Measurements from ENCODE around the gene SSBP4.
A peak's percentile ranks its signal among the peaks of the same experiment; 100 is the strongest.

SSBP4 gene

DNA sequence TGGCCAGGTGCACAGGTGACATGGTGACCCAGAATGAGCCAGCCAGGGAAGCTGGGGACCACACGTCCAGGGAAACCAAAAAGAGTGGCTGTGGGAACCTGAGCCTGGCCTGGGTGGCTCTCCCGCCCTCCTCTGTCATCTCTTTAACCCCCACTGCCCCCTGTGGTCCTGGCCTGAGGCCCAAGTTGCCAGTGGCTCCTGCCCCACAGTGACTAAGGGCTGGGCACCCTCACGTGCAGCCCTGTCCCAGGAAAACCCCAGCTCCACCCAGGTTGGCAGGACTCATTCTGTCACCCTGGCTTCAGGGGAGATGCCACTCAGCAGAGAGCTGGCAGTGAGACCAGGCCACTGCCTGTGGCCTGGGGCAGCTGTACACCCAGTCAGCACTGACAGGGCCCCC lies 49.3 kb downstream of the SSBP4 start:
- DNase-seq (ENCODE audit: low read depth) = no peak

DNA sequence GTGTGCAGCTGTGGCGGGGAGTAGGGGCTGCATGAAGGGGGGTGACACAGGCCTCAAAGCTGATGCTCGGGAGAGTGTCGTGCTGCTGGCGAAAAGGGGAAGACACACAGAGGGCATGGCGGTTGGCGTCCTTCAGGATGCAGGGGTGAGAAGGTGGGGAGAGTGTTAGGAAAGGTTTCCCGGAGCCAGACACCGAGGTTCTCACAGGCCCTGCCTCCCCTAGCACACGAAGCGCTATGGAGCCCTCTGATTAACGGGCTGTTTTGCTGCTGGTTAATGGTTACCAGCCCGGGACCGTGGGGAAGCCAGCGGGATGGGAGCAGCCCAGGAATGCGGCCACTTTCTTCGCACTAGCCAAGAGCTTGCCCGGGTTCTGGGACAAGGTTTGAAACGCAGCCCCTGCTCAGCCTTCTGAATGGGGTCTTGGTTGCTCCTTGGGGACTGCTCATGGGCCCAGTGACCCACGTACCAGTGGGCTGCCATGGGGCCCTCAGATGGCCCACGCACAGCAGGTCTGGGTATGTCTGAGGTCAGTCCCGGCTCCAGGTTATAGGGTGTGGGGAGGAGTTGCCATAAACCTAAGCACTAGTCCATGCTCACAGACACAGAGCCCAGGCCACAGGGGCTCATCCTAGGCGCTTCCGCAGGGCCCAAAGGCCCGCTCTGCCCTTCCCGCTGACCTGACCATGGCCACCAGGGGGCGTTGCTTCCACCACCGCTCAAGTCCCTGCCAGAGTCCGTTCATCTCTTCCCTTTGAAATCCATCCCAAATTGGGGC lies 50.1 kb downstream of the SSBP4 start:
- peak; percentile 41 for DNase-seq (ENCODE audit: low read depth)

DNA sequence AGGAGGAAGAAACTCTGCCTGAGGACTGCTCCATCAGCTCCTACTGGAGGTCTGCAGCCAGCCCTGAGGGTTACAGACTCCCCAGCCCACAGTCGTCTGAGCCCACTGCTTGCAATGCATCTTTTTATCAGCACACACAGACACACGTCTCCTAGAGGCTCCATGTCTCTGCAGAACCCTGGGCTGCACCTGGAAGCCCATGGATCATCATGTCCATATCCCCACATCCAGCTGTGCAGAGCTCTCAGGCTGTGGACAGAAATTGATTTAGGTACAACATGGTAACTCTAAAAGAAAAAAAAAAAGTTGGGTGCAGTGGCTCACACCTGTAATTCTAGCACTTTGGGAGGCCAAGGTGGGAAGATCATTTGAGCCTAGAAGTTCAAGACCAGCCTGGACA lies 51.6 kb downstream of the SSBP4 start:
- DNase-seq (ENCODE audit: low read depth) = no peak

DNA sequence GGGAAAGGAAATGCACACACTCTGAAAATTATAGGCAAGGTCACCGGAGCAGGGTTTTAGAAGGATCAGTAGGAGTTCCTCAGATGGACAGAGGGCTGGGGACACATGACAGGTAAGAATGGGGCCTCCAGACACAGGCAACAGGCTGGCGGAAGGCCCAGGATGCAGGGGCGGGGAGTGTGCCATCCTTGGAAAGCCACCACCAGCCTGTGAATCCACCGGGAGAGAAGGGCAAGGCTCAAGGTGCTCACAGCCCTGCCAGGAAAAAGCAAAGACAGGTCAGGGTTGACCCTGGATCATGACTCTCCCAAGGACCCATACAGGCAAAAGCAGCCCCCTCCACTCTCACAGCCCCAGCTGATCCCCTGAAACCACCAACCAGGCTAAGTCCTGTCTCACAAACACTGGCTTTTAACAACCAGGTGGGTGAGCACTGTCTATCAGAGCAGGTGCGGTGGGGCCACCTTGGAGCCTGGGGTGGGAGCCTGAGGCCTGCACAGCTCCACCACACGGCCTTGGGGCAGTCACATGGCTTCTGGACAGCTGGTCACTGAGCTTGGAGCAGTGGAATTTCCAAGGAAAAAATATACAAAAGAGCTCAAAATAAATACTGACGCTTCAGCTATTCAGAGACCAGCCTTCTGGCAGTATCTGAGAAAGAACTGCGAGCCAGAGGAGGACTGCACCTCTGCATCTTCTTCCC lies 54.0 kb downstream of the SSBP4 start:
- no peak for DNase-seq (ENCODE audit: low read depth)

DNA sequence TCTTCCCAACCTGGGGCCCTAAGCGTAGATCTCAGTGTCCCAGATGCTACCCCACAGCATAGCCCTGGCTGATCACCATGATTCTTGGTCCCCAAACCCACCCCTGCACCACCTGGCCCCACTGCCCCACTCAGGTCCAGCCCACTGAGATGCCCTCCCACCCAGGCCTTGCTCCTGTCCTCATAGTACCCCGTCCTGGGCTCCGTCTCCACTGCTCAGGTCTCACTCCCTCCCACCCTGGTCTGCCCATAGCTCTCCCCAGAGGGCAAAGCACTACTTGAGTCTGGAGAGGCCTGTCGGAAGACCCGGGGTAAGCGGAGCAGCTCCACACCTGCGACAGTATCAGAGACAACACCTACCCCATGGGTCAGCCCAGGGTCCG lies 54.5 kb downstream of the SSBP4 start:
- no peak for DNase-seq (ENCODE audit: low read depth)

DNA sequence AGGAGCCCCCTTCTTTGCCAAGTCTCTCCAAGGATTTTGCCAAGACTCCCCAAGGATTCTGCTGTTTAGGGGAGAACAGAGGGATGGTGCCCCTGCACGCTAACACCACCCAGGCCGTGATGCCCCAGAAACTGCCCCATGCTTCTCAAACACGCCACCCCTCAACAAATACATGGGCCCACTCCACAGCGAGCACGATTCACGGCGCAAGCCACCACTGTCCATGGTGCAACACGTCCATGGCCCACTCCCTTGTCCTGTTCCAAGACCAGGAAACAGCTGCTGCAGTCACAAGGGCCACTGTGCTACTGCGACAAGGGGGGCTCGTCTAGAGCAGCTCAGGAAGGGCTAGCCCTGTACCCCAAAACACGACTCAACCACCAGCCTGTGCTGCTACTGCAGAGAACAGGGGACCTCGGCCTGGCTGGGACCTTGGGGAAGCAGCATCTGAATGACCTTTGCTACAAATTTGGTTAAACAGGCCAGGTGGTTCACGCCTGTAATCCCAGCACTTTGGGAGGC lies 55.2 kb downstream of the SSBP4 start:
- no peak for DNase-seq (ENCODE audit: low read depth)

DNA sequence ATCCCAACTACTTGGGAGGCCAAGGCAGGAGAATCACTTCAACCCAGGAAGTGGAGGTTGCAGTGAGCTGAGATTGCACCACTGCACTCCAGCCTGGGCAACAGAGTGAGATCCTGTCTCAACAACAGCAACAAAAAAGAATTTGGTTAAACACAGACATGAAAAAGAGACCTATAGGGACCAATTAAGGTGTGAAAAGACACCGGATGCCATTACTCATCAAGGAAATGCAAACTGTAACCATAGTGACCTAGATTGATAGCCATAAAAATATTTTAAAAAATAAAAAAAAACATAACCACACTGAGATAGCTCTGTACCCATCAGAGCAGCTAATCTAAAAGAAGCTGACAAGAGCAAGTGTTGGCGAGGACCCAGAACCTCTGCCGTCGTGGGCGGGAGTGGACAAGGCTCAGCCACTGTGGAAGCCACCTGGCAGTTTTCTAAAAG lies 55.8 kb downstream of the SSBP4 start:
- no peak for DNase-seq (ENCODE audit: low read depth)

DNA sequence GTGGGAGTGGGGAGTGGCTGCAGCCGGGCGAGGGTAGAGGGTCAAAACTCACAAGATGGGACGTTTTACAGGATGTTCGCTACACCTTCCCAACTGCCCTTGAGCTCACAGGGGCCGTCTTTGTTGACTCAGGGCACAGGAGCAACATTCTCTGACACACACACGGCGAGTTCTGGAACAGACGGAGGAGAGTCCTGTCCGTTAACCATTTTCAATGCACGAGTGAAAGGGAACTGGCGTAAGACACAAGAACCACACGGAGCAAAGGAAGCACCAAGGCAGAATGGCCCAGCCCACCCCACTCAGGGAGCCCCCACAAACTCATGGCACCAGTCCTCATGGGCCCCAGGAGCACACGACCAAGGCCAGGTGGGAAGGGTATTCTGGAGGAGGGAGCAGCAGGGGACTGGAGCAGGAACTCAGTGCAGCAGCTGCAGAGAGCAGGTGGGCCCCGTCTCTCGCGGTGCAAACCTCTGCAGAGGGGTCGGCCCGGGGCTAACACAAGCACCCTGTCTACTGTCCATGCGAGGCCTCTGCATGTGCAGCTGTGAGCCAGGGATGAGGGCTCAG lies 56.6 kb downstream of the SSBP4 start:
- no peak for DNase-seq (ENCODE audit: low read depth)

DNA sequence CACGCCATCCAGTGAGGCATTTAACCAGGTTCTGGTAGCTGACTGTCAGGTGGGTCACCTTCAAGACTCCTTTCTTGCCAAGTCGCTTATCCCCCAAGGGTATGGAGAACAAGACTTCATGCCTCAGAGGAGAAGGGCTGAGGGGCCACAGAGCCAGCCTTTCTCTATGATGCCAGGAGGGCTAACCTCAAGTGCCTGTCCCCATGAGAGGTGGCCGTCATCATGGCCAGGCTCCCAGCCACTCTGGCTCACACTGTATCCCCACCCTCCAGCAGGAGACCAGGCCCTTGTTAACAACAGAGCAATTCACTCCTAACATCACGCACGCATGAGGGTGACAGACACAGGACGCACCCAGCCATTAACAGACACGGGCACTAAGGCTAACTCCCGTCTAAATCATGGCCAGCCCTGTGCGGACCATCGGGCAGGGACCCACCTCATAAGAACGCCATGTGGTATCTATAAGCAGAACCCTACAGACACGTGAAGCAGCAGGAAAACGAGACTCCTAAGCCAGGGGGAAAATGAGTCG lies 57.4 kb downstream of the SSBP4 start:
- no peak for DNase-seq (ENCODE audit: low read depth)

DNA sequence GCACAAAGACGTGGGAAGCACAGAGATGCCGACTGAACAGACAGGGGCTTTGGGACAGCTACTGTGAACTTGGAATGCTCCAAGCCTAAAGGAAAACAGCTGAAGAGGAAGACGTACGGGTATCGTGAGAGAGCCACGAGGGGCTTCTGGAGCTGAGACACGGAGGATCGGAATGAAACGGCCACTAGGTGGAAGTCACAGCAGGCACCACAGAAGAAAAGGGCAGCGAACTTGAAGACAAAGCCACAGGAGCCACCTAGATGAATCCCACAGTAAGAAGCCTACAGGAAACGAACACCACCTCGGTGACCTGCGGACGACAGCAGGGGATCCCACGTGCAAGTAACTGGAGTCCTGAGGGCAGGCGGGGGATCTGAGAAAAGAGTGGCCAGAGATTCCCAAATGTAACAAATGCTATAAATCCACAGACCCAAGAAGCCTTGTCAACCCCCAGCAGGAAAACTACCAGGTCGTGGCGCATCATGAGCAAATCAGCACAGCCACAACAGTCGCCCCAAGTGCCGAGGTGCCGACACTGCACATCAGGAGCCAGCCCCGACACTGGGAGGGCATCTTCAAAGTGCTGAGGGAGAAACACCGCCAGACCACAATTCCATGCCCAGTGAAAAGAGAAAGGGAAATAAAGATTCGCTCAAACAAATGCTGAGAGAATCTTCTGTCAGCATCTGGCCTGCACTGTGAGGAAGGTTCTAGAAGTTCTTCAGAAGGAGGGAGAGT lies 58.0 kb downstream of the SSBP4 start:
- DNase-seq (ENCODE audit: low read depth) = no peak

DNA sequence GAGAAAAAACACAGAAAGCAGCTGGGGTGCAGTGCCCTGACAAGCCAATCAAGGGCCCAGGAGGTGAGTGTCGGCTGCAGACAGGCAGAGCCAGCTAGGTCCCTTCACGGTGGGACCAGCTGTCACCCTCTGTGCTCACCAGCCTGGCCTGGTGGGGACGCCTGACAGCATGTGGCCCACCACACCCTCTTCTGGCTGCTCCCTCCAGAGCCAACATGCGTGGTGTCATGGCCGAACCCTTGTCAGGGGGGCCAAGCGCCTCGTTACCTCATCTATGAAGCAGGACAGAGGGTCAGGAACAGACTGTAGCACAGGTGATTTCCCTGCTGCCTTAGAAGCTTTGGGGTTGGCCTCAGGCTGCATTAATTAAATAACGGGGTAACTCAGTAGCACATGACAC lies 58.8 kb downstream of the SSBP4 start:
- no peak for DNase-seq (ENCODE audit: low read depth)

DNA sequence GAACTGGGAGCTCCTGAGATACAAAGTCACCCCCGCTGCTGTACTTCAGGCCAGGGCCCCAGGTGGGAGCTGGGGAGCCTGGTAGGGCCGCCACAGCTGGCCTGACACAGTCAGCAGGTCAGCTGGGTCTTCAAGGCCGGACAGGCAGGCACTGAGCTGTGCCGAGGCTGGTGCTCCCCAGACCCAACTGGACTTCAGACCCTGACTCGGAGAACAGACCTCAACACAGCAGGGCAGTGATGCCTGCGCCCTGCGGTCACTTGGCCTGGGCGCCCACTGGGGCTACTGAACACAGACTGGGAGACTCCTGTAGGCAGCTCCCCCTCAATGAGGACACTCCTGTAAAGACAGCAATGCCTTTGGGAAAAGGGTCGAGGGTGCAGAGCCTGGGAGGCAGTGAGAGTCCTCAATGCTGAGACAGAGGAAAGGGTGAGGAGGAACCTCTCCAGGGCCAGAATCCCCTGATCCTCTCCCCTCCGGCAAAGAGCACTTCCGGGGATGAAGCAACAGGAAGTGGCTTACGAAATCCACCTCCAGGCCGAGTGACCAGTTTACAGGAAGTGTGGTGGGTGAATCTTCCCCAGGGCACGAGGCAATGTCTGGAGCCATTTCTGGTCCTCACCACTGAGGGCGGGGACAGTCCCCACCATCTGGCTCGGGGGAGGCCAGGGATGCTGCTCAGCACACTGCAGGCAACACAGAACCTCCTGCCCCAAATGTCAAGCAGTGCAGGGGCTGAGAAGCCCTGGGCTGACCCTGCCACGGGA lies 59.5 kb downstream of the SSBP4 start:
- peak; percentile 62 for DNase-seq (ENCODE audit: low read depth)

DNA sequence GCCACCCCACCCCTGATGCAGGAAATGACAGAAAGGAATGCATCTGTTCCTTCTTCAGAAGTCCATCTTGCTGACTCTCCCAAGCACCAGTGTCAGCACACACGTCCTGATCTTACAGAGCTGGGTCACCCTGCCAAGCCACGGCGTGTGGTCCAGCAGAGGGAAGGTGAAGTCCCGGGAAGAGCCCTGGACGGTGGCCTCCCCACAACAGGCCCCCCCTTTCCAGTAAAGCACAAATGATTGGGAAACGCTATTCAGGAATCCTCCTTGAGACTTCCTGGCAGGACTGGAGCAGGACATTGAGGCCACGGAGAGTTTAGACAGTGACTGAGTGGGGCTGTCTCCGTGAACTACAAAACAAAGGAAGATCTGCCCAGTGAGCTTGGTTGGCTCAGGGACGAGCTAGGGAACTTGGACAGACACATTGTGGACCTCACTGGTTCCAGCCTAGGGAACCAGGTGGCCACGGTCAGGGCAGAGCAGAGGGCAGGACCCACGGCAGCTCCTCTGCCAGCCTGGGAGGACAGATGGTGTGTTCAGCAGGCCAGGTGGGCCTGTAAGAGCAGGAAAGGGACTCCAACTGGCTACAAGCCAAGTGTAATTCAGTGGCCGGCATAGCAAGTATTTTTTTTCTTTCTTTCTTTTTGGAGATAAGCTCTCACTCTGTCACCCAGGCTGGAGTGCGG lies 61.0 kb downstream of the SSBP4 start:
- no peak for DNase-seq (ENCODE audit: low read depth)

DNA sequence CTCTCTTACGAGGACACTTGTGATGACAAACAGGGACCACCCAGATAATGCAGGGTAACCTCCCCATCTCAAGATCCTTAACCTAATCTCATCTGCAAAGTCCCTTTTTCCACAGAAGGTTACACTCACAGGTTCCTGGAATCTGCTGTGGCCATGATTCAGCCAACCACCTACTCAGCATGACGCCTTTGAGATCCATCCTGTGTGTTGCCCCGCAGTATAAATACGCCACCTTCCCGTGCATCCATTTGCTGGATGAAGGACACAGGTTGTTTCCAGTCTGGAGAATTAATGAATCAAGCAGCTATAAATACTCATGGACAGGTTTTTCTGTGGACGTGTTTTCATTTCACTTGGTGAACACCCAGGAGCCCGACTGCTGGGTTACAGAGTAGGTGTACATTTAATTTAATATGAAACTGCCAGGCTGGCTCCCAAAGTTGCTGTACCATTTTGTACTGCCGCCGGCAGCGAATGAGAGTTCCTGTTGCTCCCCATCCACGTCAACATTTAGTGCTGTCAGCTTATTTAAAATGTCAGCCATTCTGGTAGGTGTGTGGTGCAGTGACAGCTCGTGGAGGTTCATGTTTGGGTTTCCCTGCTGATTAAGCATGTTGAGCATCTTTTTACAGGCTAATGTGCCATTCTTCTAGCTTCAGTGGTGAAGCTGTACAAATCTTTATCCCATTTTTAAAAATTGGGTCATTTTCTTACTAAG lies 62.5 kb downstream of the SSBP4 start:
- DNase-seq (ENCODE audit: low read depth) = no peak

DNA sequence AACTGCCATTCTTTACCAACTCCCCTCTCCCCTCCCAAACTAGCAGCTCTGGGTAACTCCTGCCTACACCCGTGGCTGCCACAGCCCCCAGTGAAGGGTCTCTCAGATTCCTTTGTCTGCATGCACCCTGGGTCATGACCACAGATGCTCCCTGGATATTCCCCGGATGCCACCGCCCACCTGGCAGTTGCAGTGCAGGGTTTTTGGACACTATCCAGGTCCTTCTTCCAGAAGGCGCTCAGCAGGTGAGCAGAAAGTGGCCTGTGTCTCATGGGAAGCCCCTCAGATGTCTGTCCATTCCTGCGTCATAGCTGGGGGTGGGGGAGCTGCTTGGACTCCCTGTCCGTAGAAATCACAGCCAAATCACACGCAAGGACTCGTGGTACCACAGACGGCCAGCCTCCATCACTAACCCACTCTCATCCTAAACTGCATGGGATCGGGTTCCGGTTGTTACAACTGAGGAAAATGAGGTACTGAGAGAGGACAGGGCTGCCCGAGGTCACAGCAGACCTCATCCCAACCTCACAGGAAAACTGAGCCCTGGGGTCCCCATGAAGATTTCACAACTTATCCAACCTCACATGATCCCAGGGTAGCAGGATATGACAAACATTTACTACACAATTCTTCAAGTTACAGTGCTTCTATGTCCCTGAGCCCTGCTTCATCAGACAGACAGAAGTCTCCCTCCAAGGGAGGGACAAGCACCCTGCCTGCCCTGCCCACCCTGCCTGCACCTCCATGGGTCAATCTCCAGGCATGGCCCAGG lies 64.1 kb downstream of the SSBP4 start:
- DNase-seq (ENCODE audit: low read depth) = no peak

All from stimulated activated CD8-positive, alpha-beta memory T cell treated with anti-CD3 and anti-CD28 coated beads, Interleukin-4, amount 100 ng/mL, for 24 hours (primary cell).